CD4-positive, alpha-beta T cell treated with Interleukin-2 at 100 ng/mL for 4 hours (primary cell): ENCODE results near the gene FITM1.

ENCODE experiments used
- DNase-seq: peaks from one replicate; pipeline ENCODE4 v3.0.0-alpha.2; 2020; ENCODE audit warnings: low spot score

FITM1 gene

GRCh38 chr14:24119691-24120090 is 10.8 kb upstream of the FITM1 start:
- no peak for DNase-seq

GRCh38 chr14:24121210-24121609 is 9.2 kb upstream of the FITM1 start:
- DNase-seq = no peak

- no peak for DNase-seq
These were observed 8.0 kb upstream of the FITM1 start for GRCh38 chr14:24122416-24122815.

- no peak for DNase-seq
These were observed 7.6 kb upstream of the FITM1 start for GRCh38 chr14:24122898-24123297.

- DNase-seq = no peak
These were observed 6.7 kb upstream of the FITM1 start for GRCh38 chr14:24123424-24124417.

GRCh38 chr14:24126939-24127338 is 3.5 kb upstream of the FITM1 start:
- no peak for DNase-seq

GRCh38 chr14:24127673-24128072 is 2.8 kb upstream of the FITM1 start:
- DNase-seq = no peak

GRCh38 chr14:24129410-24129998 is 955 bp upstream of the FITM1 start:
- DNase-seq = no peak

- no peak for DNase-seq
These were observed 474 bp downstream of the FITM1 start for GRCh38 chr14:24130717-24131548.

- no peak for DNase-seq
These were observed 1.1 kb downstream of the FITM1 start for GRCh38 chr14:24131549-24131966.

GRCh38 chr14:24132061-24132685 is 1.7 kb downstream of the FITM1 start:
- DNase-seq = peak; percentile 14

- DNase-seq = no peak
These were observed 2.5 kb downstream of the FITM1 start for GRCh38 chr14:24132976-24133375.

GRCh38 chr14:24133735-24134134 is 3.3 kb downstream of the FITM1 start:
- DNase-seq = no peak

GRCh38 chr14:24135584-24135833 is 5.0 kb downstream of the FITM1 start:
- DNase-seq = no peak

GRCh38 chr14:24135834-24136683 is 5.6 kb downstream of the FITM1 start, which contains the start of gene PSME1:
PSME1 (plus strand) TSS chr14:24136194; CDS start chr14:24136263, 69 bp downstream.
- peak; percentile 95 for DNase-seq

- no peak for DNase-seq
These were observed 6.4 kb downstream of the FITM1 start for GRCh38 chr14:24136684-24137528.

GRCh38 chr14:24137529-24138395 is 7.3 kb downstream of the FITM1 start:
- DNase-seq = no peak

GRCh38 chr14:24138396-24139271 is 8.2 kb downstream of the FITM1 start:
- no peak for DNase-seq
